Measurements from ENCODE around the gene DDA1. TPM values are rescaled to one million over a fixed set of nuclear protein-coding genes. Genes with fewer than 3 reads are reported as not detected.

DDA1 gene
- total and polyA plus RNA-seq, 2 of the 13 experiments (the other 11 are each of a cell fraction or from before 2014, with no cell fraction given): 24.5 to 26.0 TPM

DNA sequence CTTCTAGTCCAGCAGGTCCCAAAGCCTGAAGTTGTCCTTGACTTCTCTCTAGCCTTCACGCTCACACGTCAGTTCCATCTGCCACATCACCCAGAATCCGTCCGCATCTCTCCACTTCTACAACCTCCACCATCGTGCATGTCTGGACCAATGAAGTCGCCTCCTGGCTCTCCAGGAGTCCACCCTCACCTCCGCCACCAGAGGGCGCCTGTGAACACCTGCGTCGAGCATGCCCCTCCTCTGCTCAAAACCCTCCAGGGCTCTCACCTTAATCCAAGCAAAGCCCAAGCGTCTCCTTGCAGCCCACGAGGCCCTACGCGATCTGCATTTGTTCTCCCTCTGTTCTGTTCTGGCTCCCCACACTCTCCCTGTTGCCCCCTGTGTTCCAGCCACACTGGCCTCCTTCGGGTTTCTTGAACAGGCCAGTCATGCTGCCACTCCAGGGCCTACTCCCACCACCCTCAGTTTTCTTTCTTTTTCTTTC lies 48.5 kb upstream of the DDA1 start (continued):
- TF ChIP-seq, protein P1, sequence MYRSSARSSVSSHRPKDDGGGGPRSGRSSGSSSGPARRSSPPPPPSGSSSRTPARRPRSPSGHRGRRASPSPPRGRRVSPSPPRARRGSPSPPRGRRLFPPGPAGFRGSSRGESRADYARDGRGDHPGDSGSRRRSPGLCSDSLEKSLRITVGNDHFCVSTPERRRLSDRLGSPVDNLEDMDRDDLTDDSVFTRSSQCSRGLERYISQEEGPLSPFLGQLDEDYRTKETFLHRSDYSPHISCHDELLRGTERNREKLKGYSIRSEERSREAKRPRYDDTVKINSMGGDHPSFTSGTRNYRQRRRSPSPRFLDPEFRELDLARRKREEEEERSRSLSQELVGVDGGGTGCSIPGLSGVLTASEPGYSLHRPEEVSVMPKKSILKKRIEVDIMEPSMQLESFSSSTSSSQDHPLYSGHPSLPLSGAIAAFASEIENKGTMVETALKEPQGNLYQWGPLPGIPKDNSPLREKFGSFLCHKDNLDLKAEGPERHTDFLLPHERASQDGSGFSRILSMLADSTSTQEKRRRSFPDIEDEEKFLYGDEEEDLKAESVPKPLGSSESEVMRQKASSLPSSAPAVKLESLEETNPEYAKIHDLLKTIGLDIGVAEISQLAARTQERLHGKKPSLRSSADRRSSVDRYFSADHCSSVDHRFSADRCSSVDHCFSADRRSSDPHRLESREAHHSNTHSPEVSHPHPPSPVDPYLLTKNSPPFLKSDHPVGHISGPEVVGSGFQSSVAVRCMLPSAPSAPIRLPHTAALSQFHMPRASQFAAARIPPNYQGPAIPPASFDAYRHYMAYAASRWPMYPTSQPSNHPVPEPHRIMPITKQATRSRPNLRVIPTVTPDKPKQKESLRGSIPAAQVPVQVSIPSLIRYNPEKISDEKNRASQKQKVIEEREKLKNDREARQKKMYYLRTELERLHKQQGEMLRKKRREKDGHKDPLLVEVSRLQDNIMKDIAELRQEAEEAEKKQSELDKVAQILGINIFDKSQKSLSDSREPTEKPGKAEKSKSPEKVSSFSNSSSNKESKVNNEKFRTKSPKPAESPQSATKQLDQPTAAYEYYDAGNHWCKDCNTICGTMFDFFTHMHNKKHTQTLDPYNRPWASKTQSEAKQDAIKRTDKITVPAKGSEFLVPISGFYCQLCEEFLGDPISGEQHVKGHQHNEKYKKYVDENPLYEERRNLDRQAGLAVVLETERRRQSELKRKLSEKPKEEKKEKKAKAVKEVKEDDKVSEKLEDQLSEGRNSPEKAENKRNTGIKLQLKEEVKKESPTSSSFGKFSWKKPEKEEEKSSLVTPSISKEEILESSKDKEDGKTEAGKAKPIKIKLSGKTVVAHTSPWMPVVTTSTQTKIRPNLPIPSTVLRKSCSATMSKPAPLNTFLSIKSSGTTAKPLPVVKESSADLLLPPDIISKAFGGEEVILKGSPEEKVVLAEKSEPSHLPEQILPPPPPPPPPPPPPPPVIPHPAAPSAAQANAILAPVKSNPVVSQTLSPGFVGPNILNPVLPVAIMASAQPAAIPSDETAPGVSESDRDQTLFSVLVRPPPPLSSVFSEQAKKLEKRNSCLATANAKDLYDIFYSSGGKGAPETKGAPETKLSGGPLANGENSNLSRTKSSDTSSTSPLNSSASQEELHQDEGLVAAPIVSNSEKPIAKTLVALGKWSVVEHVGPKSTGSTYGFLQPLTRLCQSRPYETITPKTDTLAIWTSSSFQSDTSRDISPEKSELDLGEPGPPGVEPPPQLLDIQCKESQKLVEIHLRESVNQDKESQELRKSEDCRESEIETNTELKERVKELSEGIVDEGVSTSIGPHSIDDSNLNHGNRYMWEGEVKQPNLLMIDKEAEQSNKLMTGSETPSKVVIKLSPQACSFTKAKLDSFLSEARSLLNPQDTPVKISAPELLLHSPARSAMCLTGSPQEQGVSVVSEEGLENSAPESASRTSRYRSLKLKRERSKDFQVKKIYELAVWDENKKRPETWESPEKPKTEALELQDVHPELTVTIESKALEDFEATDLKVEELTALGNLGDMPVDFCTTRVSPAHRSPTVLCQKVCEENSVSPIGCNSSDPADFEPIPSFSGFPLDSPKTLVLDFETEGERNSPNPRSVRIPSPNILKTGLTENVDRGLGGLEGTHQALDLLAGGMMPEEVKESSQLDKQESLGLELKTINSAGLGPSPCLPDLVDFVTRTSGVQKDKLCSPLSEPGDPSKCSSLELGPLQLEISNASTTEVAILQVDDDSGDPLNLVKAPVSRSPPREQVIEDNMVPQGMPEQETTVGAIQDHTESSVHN (CRISPR knock-in tag; IDR thresholded peaks at IDR 0.05): no peak
- TF ChIP-seq ARNTL (CRISPR knock-in tag; IDR thresholded peaks at IDR 0.05) (no peak), STAG1 (CRISPR knock-in tag; IDR thresholded peaks at IDR 0.05) (peak; percentile 68), ZFX (CRISPR knock-in tag; IDR thresholded peaks at IDR 0.05; ENCODE audit: low read depth) (peak; percentile 74), MTA1 (CRISPR knock-in tag; IDR thresholded peaks at IDR 0.05; ENCODE audit: borderline replicate concordance) (peak; percentile 59; the same call in 1 of the 2 replicates), ZMYM3 (CRISPR knock-in tag; IDR thresholded peaks at IDR 0.05) (peak; percentile 76; the same call in 1 of the 2 replicates), ZNF724P (CRISPR knock-in tag; IDR thresholded peaks at IDR 0.05; ENCODE audit: borderline replicate concordance) (no peak)
- TF ChIP-seq, protein P2, sequence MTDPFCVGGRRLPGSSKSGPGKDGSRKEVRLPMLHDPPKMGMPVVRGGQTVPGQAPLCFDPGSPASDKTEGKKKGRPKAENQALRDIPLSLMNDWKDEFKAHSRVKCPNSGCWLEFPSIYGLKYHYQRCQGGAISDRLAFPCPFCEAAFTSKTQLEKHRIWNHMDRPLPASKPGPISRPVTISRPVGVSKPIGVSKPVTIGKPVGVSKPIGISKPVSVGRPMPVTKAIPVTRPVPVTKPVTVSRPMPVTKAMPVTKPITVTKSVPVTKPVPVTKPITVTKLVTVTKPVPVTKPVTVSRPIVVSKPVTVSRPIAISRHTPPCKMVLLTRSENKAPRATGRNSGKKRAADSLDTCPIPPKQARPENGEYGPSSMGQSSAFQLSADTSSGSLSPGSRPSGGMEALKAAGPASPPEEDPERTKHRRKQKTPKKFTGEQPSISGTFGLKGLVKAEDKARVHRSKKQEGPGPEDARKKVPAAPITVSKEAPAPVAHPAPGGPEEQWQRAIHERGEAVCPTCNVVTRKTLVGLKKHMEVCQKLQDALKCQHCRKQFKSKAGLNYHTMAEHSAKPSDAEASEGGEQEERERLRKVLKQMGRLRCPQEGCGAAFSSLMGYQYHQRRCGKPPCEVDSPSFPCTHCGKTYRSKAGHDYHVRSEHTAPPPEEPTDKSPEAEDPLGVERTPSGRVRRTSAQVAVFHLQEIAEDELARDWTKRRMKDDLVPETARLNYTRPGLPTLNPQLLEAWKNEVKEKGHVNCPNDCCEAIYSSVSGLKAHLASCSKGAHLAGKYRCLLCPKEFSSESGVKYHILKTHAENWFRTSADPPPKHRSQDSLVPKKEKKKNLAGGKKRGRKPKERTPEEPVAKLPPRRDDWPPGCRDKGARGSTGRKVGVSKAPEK (CRISPR knock-in tag; IDR thresholded peaks at IDR 0.05; ENCODE audit: borderline replicate concordance): no peak
- TF ChIP-seq, protein P3, sequence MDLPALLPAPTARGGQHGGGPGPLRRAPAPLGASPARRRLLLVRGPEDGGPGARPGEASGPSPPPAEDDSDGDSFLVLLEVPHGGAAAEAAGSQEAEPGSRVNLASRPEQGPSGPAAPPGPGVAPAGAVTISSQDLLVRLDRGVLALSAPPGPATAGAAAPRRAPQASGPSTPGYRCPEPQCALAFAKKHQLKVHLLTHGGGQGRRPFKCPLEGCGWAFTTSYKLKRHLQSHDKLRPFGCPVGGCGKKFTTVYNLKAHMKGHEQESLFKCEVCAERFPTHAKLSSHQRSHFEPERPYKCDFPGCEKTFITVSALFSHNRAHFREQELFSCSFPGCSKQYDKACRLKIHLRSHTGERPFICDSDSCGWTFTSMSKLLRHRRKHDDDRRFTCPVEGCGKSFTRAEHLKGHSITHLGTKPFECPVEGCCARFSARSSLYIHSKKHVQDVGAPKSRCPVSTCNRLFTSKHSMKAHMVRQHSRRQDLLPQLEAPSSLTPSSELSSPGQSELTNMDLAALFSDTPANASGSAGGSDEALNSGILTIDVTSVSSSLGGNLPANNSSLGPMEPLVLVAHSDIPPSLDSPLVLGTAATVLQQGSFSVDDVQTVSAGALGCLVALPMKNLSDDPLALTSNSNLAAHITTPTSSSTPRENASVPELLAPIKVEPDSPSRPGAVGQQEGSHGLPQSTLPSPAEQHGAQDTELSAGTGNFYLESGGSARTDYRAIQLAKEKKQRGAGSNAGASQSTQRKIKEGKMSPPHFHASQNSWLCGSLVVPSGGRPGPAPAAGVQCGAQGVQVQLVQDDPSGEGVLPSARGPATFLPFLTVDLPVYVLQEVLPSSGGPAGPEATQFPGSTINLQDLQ (CRISPR knock-in tag; IDR thresholded peaks at IDR 0.05): no peak
- TF ChIP-seq, protein P4, sequence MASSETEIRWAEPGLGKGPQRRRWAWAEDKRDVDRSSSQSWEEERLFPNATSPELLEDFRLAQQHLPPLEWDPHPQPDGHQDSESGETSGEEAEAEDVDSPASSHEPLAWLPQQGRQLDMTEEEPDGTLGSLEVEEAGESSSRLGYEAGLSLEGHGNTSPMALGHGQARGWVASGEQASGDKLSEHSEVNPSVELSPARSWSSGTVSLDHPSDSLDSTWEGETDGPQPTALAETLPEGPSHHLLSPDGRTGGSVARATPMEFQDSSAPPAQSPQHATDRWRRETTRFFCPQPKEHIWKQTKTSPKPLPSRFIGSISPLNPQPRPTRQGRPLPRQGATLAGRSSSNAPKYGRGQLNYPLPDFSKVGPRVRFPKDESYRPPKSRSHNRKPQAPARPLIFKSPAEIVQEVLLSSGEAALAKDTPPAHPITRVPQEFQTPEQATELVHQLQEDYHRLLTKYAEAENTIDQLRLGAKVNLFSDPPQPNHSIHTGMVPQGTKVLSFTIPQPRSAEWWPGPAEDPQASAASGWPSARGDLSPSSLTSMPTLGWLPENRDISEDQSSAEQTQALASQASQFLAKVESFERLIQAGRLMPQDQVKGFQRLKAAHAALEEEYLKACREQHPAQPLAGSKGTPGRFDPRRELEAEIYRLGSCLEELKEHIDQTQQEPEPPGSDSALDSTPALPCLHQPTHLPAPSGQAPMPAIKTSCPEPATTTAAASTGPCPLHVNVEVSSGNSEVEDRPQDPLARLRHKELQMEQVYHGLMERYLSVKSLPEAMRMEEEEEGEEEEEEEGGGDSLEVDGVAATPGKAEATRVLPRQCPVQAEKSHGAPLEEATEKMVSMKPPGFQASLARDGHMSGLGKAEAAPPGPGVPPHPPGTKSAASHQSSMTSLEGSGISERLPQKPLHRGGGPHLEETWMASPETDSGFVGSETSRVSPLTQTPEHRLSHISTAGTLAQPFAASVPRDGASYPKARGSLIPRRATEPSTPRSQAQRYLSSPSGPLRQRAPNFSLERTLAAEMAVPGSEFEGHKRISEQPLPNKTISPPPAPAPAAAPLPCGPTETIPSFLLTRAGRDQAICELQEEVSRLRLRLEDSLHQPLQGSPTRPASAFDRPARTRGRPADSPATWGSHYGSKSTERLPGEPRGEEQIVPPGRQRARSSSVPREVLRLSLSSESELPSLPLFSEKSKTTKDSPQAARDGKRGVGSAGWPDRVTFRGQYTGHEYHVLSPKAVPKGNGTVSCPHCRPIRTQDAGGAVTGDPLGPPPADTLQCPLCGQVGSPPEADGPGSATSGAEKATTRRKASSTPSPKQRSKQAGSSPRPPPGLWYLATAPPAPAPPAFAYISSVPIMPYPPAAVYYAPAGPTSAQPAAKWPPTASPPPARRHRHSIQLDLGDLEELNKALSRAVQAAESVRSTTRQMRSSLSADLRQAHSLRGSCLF (CRISPR knock-in tag; IDR thresholded peaks at IDR 0.05; ENCODE audit: borderline replicate concordance): no peak
